Dedifferentiated amniotic fluid mesenchymal stem cell (primary cell): ENCODE measurements around the gene CALML3.

Source experiments
- DNase-seq: peaks from one replicate; pipeline ENCODE4 v3.0.0-alpha.2; 2016; ENCODE audit errors: extremely low spot score

Gene CALML3

DNA sequence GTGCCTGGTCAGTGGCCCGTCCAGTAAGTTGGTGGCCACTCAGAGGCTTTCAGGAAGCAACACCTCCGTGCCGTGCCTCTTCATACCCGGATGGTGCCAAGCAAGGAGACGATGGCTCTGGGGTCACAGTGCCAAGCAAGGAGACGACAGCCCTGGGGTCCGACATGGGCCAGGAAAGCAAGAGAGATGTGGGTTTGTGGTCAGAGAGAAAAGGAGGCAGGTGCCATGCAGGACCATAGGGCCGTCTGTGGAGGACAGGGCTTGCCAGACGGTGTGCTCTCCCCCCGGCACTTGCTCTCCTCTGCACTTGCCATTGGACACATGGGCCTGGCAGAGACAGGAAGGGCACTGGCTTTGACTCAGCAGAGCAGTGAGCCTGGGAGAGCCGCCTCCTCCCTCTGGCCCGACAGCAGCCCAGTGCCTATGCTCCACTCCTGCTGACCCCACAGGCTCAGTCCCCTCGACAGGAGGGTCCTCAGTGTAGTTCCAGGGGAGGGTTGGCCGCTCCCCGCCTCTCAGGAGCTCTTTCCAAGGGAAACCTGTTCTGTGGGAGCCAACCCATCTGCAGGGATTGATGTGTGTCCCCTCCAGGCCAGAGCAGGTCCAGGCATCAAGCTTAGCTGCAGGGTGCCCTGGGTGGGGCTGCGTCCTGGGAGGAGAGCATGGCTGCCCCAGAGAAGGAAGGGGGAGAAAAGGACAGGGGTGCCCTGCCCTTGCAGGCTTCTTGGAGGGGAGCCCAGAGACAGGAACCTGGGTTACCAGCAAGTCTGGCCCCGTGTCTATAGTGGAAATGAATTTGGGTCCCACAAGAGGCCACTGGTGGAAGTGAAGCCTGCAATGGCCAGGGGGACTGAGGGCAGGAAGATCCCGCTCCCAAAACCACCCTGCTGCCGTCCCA is 17.8 kb upstream of the CALML3 start:
- no peak for DNase-seq

DNA sequence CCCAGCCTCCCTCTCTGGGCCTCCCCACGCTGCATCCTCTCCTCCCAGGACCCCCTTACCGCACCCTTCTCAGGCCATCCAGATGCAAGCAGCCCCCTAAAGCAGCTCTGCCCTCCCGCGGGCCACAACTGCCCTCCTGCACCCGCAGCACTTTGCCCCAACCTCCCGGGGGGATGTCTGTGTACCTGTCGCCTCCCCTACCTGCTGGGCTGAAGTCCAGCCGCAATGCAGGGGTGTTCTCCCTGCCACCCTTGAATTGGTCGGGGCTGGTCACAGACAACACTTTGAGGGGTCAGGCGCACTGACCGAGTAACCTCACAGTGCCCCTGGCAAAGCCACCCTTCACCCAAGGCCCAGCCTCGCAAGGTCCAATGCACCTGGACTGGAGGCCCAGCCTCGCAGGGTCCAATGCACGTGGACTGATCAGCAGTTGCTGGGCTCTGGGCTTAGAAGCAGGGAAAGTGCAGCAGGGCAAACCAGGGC is 17.1 kb upstream of the CALML3 start:
- no peak for DNase-seq

DNA sequence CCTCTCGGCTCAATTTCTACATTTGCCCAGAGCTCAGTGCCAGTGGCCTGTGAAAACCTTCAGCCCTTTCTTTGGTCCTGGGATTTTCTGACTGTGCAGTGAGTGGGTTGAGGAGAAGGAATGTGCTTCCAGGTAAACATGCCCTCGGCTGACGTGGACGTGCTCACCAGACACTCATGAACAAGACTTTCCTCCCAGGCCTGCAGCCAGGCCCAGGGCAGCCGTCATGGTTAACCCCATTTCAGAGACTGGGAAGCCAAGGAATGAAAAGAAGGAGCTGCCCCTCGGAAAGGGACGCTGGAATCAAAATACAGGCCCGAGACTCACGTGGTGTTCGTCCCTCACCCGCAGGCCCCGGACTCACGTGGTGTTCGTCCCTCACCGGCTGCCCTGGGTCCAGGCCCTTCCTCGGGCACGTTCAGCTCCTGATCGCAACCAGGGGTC is 16.6 kb upstream of the CALML3 start:
- DNase-seq = no peak

DNA sequence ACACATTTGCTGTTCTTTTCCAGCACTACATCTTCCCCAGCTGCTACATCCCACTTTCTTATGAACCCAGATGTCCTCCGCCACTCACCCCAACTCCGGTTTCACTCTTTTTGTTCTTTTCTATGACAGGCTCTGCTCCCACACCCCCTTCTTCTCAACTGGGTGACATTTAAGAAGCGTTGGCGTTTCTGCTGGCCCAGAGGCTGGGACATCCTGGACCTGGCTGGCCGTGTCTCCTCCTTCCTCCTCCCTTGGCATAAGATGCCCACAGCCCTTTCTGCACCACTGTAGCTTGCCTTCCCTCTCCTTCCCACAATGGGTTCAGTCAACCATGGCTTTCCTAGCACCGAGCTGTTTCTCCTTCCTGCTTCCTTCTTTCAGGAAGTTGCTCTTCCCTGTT is 16.0 kb upstream of the CALML3 start:
- no peak for DNase-seq

- no peak for DNase-seq
These were observed 15.5 kb upstream of the CALML3 start for GRCh38 chr10:5509236-5509635.

DNA sequence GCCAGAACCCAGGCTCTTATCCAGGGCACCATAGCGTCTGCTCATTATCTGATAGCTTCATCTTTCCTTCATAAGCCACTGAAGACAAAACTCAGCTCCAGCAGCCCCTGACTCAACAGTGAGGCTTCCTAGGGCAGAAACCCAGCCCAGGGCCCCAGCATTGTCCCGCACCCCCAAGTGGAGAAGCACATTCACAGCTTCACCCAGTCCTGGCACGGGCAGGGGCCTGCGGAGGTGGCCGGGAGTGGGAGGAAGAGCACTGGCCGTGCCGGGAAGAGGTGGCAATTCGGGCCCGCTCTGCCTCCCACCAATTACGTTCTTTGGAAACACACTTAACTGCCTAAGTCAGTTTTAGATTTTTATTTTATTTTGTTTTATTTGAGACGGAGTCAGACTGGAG is 15.1 kb upstream of the CALML3 start:
- no peak for DNase-seq

DNA sequence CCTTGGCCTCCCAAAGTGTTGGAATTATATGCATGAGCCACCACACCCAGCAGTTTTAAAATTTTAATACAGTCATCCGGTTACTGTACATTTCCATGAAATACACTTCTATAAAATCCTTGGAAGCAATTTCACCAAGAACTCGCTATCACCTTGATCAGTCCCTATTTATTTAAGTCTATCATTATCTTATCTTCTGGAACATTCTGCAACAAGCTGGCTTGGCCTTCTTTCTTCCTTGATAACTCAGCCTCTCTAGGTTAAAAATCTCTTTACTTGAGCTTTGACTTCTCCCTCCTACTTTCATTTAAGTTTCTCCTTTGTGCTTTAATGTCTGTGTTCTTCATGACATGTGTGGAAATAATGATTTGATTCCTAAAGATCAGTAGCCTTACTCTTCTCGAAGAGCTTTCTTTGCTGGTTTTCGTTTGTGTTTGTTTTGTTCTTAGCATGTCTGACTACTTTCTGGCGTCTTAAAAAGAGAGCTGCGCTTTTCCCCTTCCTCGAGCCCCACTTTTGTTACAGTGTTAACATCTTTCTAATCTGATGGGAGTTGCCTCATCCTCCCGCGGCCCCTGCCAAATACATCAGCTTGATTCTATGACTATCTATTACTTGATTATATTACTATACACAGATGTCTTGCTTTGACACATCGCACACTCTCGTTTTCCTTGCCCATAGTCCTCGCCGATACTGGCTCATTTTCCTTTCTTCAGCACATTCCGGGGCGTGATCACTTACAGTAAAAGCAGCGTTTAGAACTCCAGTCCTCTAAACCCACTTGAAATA is 14.3 kb upstream of the CALML3 start:
- no peak for DNase-seq

DNA sequence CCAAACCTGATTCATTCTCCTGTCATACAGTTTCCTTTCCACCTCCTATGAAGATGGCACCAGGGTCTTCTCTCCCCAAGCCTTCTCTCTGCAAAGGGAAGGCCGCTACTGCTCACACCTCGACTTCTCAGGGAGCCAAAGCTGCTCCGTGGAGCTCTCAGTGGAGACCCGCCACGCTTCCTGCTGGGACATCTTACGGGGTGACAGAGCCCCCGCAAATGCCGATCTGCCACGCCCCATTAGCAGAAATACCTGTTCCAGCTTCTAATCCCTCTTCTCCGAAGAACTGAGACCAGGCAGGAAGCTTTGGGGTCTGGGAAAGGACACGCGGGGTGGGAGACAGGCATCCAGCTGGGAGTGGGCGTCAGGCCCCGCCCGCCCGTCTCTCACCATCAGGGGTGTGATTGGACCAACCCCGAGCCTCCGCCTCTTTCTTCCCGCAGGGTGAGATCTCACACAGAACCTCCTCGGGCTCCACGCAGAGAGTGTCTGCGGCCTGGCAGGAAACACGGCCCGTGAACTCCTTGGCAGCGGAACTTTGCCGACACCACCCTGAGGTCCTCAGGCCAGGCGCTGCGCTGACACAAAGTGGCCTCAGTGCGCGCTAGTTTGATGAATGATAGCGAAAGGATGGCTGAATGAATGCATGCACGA is 13.4 kb upstream of the CALML3 start:
- no peak for DNase-seq

DNA sequence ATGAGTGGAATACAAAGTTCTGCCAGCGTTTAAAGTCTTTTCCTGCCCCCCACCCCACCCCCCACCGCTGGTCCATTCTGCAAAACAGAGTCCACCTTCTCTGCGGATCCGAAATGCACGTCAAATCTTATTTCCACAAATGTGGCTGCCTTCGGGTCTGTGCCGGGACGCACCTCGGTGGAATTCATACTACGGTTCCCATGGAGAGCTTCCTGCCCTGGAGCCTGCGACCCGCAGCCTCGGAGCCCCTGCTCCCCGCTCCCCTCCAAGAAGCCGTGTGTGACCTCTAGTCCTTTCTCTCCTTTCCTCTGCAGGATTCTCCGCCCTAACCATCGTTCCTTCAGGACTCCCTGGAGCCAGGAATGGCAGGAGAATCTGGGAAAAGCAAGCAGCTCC is 12.9 kb upstream of the CALML3 start:
- DNase-seq = no peak

GRCh38 chr10:5512331-5512730 is 12.4 kb upstream of the CALML3 start:
- DNase-seq = no peak

DNA sequence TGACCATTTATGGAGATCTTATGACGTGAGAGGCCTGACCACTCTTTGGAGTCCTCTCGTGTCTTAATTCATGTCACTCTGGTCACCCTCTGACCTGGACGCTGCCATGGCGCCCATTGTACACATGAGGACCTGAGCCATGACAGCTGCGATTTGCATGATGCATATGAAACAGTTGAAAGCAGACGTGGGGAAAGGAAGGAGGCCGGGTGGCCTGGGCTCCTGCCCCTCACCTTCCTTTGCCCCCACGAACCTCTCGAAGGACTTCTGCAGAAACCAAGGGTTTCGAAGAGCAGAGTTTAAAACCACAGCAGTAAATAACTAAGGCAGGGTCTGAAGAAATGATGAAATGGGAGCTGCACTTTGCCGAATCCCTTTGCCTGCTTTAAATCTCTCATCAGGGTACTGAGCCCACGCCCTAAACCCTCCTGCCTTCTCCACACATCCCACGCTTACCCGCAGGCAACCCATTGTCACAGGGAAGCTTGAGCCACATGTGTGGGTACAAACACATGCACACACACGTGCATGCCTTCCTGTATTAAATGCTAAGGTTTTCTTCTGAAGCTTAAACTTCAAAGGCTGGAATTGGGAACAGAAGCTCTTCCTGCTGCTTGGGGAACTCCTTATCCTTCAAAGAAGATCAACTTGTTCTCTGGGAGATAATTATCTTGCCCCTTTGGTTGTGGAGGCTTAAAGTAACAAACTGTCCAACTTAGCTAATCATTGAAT is 11.7 kb upstream of the CALML3 start:
- no peak for DNase-seq

- DNase-seq = no peak
These were observed 10.4 kb upstream of the CALML3 start for GRCh38 chr10:5514226-5514850.

DNA sequence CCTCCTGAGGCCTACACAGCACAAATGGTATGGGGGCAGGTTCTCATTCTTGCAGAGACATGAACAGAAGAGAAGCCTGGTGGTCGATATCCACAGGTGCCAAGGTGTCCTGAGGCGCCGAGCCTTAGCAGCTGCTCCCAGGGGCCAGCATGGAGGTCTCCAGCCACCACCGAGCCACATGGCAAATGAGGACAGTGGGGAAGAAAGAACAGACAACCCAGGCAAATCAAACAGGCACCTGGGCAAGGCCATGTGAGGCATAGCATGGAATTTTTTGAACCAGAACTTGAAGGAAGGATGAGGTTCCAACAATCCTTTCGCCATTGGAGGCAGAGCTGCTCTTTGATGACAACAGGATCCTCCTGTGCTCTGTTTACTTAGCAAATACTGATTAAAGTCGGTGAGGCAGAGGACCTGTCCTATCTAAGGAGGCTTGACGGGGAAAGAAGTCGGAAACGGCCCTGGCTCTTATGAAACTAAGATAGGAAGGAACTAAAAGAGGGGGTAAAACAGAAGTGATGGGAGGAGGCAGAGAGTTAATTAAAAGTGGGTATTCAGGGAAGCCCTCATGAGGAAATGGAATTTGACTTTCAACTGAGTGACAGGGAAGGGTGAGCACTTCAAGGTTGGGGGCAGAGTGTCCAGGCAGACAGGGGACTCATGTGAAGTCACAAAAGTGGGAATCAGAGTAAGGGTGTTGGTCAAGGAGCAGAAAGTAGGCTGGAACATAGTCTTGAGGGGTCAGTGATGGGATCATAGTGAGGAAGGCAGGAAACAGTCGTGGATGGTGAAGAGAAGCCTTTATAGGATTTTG is 8.6 kb upstream of the CALML3 start:
- DNase-seq = no peak

DNA sequence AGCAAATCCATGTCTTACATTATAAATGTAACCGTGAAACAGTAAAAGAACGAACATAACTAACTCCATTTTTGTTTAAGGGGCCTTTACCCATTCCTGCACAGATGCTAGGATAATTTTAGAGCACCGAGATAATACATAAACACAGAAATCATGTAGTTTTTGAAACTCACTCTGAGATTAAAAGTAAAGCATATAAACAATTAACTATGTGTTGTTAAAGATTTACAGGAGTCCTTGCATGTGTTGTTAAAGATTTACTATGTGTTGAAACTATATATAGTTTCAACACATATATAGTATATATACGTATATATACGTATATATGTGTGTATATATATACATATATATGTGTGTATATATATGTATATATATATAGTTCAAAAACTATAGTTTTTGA is 7.2 kb upstream of the CALML3 start:
- DNase-seq = no peak

- no peak for DNase-seq
These were observed 6.6 kb upstream of the CALML3 start for GRCh38 chr10:5518143-5518542.

- DNase-seq = no peak
These were observed 5.7 kb upstream of the CALML3 start for GRCh38 chr10:5519054-5519453.

GRCh38 chr10:5522913-5523560 is 1.7 kb upstream of the CALML3 start:
- no peak for DNase-seq

GRCh38 chr10:5523796-5524574 is 776 bp upstream of the CALML3 start:
- DNase-seq = no peak
